ENCODE measurements around the gene ADARB2.

The ADARB2 gene

DNA sequence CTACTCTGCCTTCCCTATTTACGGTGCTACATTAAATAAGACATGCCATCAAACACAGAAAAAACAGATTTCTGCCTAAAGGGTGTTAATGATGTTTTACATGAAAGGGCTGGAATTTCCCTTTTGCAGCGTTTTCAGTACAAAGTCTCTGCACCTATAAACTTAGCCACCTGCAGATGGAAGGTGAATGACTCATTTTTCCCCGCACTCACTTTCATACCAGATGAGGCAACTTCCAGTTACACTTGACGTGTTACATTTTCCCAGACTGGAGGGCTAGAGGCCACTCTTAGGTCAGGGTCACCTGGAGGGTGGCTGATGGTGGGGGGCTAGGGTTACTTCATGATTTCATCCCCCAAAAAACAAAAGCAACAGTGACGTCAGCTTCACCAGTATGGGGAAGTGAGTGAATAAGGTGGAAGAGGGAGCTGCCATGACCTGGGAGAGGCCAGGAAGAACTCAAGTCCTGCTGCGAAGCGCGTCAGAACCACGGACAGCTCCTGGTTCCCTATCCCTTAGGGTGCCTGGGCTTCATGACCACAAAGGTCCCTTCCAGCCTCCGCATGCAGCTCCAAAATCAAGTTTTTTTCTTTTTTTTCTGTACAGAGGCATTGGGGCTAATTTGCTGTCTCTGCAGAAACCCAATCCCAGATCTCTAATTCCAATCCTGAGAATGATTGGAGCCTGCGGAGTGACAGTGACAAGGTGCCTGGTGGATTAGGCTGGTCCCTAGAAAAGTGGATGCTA lies 94.0 kb downstream of the ADARB2 start (continued):
- TF ChIP-seq, protein P1, sequence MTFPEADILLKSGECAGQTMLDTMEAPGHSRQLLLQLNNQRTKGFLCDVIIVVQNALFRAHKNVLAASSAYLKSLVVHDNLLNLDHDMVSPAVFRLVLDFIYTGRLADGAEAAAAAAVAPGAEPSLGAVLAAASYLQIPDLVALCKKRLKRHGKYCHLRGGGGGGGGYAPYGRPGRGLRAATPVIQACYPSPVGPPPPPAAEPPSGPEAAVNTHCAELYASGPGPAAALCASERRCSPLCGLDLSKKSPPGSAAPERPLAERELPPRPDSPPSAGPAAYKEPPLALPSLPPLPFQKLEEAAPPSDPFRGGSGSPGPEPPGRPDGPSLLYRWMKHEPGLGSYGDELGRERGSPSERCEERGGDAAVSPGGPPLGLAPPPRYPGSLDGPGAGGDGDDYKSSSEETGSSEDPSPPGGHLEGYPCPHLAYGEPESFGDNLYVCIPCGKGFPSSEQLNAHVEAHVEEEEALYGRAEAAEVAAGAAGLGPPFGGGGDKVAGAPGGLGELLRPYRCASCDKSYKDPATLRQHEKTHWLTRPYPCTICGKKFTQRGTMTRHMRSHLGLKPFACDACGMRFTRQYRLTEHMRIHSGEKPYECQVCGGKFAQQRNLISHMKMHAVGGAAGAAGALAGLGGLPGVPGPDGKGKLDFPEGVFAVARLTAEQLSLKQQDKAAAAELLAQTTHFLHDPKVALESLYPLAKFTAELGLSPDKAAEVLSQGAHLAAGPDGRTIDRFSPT (tag by site-specific recombination; IDR thresholded peaks at IDR 0.05) = no peak
- no peak for TF ChIP-seq ZNF510 (tag by site-specific recombination; IDR thresholded peaks at IDR 0.05; ENCODE audit: insufficient replicate concordance)
- TF ChIP-seq GLIS1 (tag by site-specific recombination; IDR thresholded peaks at IDR 0.05) = no peak
- TF ChIP-seq, protein P2, sequence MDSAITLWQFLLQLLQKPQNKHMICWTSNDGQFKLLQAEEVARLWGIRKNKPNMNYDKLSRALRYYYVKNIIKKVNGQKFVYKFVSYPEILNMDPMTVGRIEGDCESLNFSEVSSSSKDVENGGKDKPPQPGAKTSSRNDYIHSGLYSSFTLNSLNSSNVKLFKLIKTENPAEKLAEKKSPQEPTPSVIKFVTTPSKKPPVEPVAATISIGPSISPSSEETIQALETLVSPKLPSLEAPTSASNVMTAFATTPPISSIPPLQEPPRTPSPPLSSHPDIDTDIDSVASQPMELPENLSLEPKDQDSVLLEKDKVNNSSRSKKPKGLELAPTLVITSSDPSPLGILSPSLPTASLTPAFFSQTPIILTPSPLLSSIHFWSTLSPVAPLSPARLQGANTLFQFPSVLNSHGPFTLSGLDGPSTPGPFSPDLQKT (IDR thresholded peaks at IDR 0.05; ENCODE audit: borderline replicate concordance, low read depth, low read length) = no peak
- no peak for TF ChIP-seq ZFP69B (tag by site-specific recombination; IDR thresholded peaks at IDR 0.05)
- TF ChIP-seq, protein P3, sequence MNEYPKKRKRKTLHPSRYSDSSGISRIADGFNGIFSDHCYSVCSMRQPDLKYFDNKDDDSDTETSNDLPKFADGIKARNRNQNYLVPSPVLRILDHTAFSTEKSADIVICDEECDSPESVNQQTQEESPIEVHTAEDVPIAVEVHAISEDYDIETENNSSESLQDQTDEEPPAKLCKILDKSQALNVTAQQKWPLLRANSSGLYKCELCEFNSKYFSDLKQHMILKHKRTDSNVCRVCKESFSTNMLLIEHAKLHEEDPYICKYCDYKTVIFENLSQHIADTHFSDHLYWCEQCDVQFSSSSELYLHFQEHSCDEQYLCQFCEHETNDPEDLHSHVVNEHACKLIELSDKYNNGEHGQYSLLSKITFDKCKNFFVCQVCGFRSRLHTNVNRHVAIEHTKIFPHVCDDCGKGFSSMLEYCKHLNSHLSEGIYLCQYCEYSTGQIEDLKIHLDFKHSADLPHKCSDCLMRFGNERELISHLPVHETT (tag by site-specific recombination; IDR thresholded peaks at IDR 0.05) = no peak
- no peak for TF ChIP-seq SP3 (tag by site-specific recombination; IDR thresholded peaks at IDR 0.05)
- TF ChIP-seq ZNF544 (tag by site-specific recombination; IDR thresholded peaks at IDR 0.05) = no peak
- TF ChIP-seq, protein P4, sequence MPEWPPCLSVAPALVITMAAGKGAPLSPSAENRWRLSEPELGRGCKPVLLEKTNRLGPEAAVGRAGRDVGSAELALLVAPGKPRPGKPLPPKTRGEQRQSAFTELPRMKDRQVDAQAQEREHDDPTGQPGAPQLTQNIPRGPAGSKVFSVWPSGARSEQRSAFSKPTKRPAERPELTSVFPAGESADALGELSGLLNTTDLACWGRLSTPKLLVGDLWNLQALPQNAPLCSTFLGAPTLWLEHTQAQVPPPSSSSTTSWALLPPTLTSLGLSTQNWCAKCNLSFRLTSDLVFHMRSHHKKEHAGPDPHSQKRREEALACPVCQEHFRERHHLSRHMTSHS (tag by site-specific recombination; IDR thresholded peaks at IDR 0.05) = no peak
- TF ChIP-seq EGR2 (tag by site-specific recombination; IDR thresholded peaks at IDR 0.05; ENCODE audit: low read depth) = no peak
- no peak for TF ChIP-seq KLF8 (tag by site-specific recombination; IDR thresholded peaks at IDR 0.05)

DNA sequence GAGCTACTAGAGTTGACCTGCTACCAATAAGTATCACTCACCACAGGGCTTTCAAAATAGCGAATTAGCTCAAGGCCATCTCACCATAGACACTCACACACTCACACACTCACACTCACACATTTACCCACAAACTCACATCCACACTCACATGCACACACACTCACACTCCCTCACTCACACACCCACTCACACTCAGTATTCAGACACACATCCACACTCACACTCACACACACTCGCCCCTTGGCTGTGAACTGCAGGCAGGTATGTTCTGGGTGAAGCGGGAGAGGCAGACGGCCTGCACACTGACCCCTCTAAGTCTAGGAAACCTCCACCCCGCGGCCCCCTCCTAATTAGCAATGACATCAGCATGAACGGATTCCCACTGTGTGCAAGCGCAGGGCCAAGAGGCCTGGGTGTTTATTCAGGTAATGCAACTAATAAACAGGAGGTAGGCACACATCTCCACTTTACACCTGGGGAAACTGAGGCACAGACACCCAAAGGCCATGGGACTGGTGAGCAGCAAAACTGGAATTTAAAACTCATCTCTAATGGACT lies 94.6 kb downstream of the ADARB2 start:
- no peaks in the 10 kb centered on the region for H3K36me3 ChIP-seq (ENCODE audit: control insufficient read depth in 2 of 2, insufficient read depth in 1 of 2, low read length in 2 of 2)
- ChIA-PET CTCF (no interaction called here), POLR2A (no interaction called here)
- TF ChIP-seq ZBTB20 (tag by site-specific recombination; IDR thresholded peaks at IDR 0.05) = no peak
- TF ChIP-seq ZNF664 (tag by site-specific recombination; IDR thresholded peaks at IDR 0.05) = no peak
- TF ChIP-seq, protein P5, sequence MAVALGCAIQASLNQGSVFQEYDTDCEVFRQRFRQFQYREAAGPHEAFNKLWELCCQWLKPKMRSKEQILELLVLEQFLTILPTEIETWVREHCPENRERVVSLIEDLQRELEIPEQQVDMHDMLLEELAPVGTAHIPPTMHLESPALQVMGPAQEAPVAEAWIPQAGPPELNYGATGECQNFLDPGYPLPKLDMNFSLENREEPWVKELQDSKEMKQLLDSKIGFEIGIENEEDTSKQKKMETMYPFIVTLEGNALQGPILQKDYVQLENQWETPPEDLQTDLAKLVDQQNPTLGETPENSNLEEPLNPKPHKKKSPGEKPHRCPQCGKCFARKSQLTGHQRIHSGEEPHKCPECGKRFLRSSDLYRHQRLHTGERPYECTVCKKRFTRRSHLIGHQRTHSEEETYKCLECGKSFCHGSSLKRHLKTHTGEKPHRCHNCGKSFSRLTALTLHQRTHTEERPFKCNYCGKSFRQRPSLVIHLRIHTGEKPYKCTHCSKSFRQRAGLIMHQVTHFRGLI (tag by site-specific recombination; IDR thresholded peaks at IDR 0.05) = no peak
- no peak for TF ChIP-seq ZNF701 (tag by site-specific recombination; IDR thresholded peaks at IDR 0.05)
- no peak overlapping the region for H3K4me3 ChIP-seq (ENCODE audit: low read depth, low read length)
- no peaks in the 10 kb centered on the region for H3K9me3 ChIP-seq (ENCODE audit: control insufficient read depth, insufficient read depth, low read depth, low read length)
- no peak overlapping the region for H3K27ac ChIP-seq (ENCODE audit: extremely low read depth, low read depth, low read length)
- H3K4me1 ChIP-seq (ENCODE audit: control insufficient read depth, insufficient read depth, low read length) = no peaks in the 10 kb centered on the region

DNA sequence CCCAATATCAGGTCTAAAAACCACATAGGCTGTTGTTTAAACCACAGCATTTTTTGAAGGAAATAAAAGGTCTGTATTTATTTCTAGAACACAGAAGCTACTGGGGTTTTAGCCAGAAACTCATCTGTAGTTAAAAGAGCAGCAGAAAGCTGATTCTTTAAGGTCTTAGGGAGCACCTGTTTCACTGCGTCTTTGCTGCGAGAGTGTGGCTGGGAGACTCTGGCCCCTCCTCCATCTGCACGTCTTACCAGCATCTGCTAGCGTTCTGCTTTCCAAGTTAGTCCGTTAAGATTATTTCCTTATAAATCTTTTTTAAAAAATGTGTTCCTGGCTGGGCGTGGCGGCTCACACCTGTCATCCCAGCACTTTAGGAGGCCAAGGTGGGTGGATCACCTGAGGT lies 95.9 kb downstream of the ADARB2 start:
- Histone ChIP-seq H3K27ac (ENCODE audit: extremely low read depth, low read depth, low read length) (no peak overlapping the region), H3K4me1 (ENCODE audit: control insufficient read depth, insufficient read depth, low read length) (no peaks in the 10 kb centered on the region), H3K4me3 (ENCODE audit: low read depth, low read length) (no peak overlapping the region), H3K36me3 (ENCODE audit: control insufficient read depth in 2 of 2, insufficient read depth in 1 of 2, low read length in 2 of 2) (no peaks in the 10 kb centered on the region), H3K9me3 (ENCODE audit: control insufficient read depth, insufficient read depth, low read depth, low read length) (no peaks in the 10 kb centered on the region)
- no peak for TF ChIP-seq ZNF830 (tag by site-specific recombination; IDR thresholded peaks at IDR 0.05; ENCODE audit: low read depth)
- TF ChIP-seq ZNF114 (tag by site-specific recombination; IDR thresholded peaks at IDR 0.05) = no peak
- TF ChIP-seq MEIS1 (CRISPR knock-in tag; IDR thresholded peaks at IDR 0.05; ENCODE audit: borderline replicate concordance) = no peak
- no peak for TF ChIP-seq ZNF544 (tag by site-specific recombination; IDR thresholded peaks at IDR 0.05)
- TF ChIP-seq, protein P6, sequence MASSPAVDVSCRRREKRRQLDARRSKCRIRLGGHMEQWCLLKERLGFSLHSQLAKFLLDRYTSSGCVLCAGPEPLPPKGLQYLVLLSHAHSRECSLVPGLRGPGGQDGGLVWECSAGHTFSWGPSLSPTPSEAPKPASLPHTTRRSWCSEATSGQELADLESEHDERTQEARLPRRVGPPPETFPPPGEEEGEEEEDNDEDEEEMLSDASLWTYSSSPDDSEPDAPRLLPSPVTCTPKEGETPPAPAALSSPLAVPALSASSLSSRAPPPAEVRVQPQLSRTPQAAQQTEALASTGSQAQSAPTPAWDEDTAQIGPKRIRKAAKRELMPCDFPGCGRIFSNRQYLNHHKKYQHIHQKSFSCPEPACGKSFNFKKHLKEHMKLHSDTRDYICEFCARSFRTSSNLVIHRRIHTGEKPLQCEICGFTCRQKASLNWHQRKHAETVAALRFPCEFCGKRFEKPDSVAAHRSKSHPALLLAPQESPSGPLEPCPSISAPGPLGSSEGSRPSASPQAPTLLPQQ (tag by site-specific recombination; IDR thresholded peaks at IDR 0.05) = no peak
- TF ChIP-seq ZNF596 (tag by site-specific recombination; IDR thresholded peaks at IDR 0.05) = no peak
- TF ChIP-seq ZNF335 (tag by site-specific recombination; conservative IDR thresholded peaks at IDR 0.05) = no peak
- no peak for TF ChIP-seq ZNF529 (tag by site-specific recombination; IDR thresholded peaks at IDR 0.05; ENCODE audit: insufficient replicate concordance)
- TF ChIP-seq BCL11B (tag by site-specific recombination; IDR thresholded peaks at IDR 0.05; ENCODE audit: low read depth) = no peak
- POLR2A ChIA-PET = no interaction called here
- CTCF ChIA-PET = interaction anchor here (0.6 to 1.0 kb wide), 2 partner anchors 531 to 1402 kb away, joined by 3 read pairs; no protein-coding TSS in a partner anchor
